Right atrium auricular region (tissue), 2 donors: ENCODE results near the gene SOWAHC. TPM values are rescaled to one million over a fixed set of nuclear protein-coding genes. Genes with fewer than 3 reads are reported as not detected.

Source experiments
- DNase-seq: peaks from one replicate; pipeline ENCODE4 v3.0.0-alpha.2; 2019; ENCODE audit warnings: low spot score
- H3K27ac ChIP-seq, 2 donors: fragments of 200-600 bp; sonication (generic); 1 replicate in 1 of 2; 2 replicates in 1 of 2; pipeline ENCODE4 v1.5.1; 2016 to 2019
- H3K27me3 ChIP-seq, 2 donors: fragments of 200-600 bp; sonication (generic); one replicate each; pipeline versions ENCODE4 v1.5.1 to v1.6.0; 2017 to 2019
- H3K36me3 ChIP-seq: fragments of 200-600 bp; sonication (generic); one replicate; pipeline ENCODE4 v1.5.1; 2016
- H3K4me1 ChIP-seq, 2 donors: fragments of 200-600 bp; sonication (generic); one replicate each; pipeline versions ENCODE4 v1.5.1 to v1.6.0; 2017 to 2019
- H3K4me3 ChIP-seq, 2 donors: fragments of 200-600 bp; sonication (generic); 1 replicate in 1 of 2; 2 replicates in 1 of 2; pipeline ENCODE4 v1.5.1; 2017 to 2019; ENCODE audit warnings: mild to moderate bottlenecking in 1 of 2, moderate library complexity in 1 of 2
- H3K9me3 ChIP-seq, 2 donors: fragments of 200-600 bp; sonication (generic); one replicate each; pipeline ENCODE4 v1.5.1; 2019
- total RNA-seq, 2 donors: library from RNA; depleted of rRNA; stranded (reverse); fragments of >200 nt; gene quantifications; one replicate each; pipeline ENCODE4 v1.1.0, GENCODE V29; 2016
- TF ChIP-seq, protein P1 (sequence below), 2 donors: fragments of 200-600 bp; sonication (generic); IDR thresholded peaks; one replicate each; pipeline ENCODE4 v1.5.1; 2019; ENCODE audit warnings: antibody characterized with exemption in 2 of 2

The SOWAHC gene
- total RNA-seq, 2 donors from 2014 or later, result 3.0 to 5.3 TPM

DNA sequence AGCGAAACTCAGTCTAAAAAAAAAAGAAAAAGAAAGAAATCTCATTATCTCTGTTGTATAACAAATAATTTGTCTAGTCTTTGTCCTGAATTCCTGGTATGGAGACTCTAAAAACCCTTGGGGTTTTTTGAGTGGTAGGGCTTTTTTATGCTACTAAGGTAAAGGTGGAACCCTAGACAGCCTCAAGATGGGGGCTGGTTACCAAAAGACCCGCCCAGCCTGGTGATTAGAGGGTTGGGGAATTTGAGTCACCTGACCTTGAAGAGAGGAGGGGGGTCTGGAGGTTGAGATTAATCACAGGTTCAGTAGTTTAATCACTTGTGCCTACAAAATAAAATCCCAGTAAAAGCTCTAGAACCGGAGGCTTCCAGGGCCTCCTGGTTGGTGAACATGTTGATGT is 17.6 kb downstream of the SOWAHC start:
- Histone ChIP-seq H3K9me3 (no peaks in the 10 kb centered on the region), H3K27me3 (no peaks in the 10 kb centered on the region), H3K27ac (no peak overlapping the region), H3K4me1 (no peaks in the 10 kb centered on the region), H3K36me3 (no peaks in the 10 kb centered on the region), H3K4me3 (no peak overlapping the region)
- DNase-seq, result no peak
- TF ChIP-seq, protein P1, sequence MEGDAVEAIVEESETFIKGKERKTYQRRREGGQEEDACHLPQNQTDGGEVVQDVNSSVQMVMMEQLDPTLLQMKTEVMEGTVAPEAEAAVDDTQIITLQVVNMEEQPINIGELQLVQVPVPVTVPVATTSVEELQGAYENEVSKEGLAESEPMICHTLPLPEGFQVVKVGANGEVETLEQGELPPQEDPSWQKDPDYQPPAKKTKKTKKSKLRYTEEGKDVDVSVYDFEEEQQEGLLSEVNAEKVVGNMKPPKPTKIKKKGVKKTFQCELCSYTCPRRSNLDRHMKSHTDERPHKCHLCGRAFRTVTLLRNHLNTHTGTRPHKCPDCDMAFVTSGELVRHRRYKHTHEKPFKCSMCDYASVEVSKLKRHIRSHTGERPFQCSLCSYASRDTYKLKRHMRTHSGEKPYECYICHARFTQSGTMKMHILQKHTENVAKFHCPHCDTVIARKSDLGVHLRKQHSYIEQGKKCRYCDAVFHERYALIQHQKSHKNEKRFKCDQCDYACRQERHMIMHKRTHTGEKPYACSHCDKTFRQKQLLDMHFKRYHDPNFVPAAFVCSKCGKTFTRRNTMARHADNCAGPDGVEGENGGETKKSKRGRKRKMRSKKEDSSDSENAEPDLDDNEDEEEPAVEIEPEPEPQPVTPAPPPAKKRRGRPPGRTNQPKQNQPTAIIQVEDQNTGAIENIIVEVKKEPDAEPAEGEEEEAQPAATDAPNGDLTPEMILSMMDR (IDR thresholded peaks at IDR 0.05), result no peak

DNA sequence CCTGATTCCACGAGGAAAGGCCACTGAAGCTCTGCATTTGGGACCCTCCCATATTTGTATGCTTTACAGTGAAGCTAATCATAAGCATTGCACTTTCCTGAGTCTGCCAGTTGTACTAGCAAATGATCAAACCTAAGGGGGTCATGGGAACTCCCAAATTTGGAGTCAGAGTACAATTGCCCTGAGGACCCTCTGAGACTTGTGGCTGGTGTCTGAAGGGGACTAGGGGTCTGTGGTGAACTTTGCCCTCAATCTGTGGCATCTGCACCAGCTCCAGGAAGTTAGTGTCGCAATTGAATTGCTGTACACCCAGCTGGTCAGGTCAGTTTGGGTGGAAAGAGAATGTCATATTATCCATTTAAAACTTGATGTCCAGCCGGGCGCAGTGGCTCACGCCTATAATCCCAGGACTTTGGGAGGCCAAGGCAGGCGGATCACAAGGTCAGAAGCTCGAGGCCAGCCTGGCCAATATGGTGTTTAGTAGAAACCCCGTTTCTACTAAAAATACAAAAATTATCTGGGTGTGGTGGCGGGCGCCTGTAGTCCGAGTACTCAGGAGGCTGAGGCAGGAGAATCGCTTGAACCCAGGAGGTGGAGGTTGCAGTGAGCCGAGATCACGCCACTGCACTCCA is 18.1 kb downstream of the SOWAHC start:
- TF ChIP-seq, protein P1 (IDR thresholded peaks at IDR 0.05), result no peak
- no peak overlapping the region for H3K4me3 ChIP-seq
- H3K27me3 ChIP-seq, result no peaks in the 10 kb centered on the region
- no peak overlapping the region for H3K27ac ChIP-seq
- no peaks in the 10 kb centered on the region for H3K4me1 ChIP-seq
- DNase-seq, result no peak
- H3K9me3 ChIP-seq, result no peaks in the 10 kb centered on the region
- no peaks in the 10 kb centered on the region for H3K36me3 ChIP-seq

DNA sequence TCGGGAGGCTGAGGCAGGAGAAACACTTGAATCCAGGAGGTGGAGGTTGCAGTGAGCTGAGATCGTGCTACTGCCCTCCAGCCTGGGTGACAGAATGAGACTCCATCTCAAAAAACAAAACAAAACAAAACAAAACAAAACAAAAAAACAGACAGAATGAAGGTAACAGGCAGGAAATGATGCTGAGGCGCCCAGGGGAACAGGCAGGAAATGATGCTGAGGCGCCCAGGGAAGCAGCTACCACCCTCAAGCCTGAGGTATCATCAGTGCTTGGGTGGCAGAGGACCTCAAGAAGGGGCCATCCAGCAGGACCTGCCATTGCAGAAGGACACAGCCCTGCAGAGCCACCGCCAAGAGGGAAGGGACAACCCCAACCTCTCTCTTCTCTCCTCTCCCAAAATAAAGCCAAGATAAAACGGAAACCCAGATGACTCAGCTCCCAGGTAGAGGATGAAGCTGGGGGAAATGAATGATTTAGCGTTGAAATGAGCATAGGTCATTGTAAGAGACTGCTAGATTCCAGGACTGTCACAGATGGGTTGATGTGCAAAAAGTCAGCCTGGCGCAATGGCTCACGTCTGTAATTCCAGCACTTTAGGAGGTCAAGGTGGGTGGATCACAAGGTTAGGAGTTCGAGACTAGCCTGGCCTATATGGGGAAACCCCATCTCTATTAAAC is 19.3 kb downstream of the SOWAHC start:
- TF ChIP-seq, protein P1 (IDR thresholded peaks at IDR 0.05), result no peak
- no peak for DNase-seq
- H3K9me3 ChIP-seq, result no peaks in the 10 kb centered on the region
- no peak overlapping the region for H3K4me3 ChIP-seq
- H3K27me3 ChIP-seq, result no peaks in the 10 kb centered on the region
- no peaks in the 10 kb centered on the region for H3K4me1 ChIP-seq
- no peak overlapping the region for H3K27ac ChIP-seq
- H3K36me3 ChIP-seq, result no peaks in the 10 kb centered on the region

DNA sequence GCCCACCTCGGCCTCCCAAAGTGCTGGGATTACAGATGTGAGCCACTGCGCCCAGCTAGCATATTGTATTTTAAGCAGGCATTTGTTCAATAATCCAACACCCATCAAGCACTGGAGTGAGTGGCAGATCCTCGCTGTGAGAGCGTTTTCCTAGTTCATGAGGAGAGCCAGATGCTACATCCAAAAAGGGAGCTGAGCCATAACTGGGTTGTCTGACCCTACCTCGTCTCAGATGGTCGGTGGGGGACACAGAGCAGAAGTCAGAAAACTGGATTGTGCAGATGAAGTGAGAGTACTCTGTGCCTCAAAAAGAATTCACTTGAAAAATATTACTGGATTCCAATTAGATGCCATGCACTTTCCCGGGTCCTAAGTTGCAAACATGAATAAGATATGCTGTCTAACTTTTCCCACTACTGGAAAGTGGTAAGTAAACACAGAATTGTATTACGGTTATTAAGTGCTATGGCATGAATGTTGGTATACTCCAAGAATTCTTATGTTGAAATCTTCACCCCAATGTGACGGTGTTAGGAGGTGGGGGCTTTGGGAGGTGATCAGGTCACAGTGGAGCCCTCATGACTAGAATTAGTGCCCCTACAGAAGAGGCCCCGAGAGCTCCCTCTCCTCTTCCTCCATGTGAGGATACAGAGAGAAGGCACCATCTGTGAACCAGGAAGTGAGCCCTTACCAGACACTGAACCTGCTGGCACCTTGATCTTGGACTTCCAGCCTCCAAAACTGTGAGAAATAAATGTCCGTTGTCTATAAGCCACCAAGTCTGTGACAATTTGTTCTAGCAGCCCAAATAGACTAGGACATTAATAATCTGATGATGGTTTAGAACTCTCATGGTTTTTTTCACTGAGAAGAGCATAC is 21.5 kb downstream of the SOWAHC start:
- Histone ChIP-seq H3K36me3 (no peaks in the 10 kb centered on the region), H3K4me1 (no peaks in the 10 kb centered on the region), H3K9me3 (no peaks in the 10 kb centered on the region), H3K27me3 (no peaks in the 10 kb centered on the region), H3K4me3 (no peak overlapping the region), H3K27ac (no peak overlapping the region)
- DNase-seq, result no peak
- TF ChIP-seq, protein P1 (IDR thresholded peaks at IDR 0.05), result no peak

DNA sequence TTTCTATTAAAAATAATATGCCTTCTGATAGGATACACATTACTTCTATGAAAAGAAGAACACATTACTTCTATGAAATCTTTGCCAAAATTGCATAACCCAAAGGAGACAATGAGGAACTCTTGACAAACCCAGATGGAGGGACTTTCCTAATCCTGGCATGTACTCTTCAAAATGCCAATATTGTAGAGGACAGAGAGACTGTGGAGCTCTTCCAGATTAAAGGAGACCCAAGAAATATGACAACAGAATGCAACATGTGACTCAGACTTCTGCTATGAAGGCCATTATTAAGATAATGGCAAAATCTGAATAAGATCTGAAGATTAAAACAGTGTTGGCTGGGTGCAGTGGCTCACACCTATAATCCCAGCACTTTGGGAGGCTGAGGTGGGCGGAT is 22.2 kb downstream of the SOWAHC start:
- H3K4me1 ChIP-seq, result no peaks in the 10 kb centered on the region
- no peaks in the 10 kb centered on the region for H3K27me3 ChIP-seq
- no peaks in the 10 kb centered on the region for H3K9me3 ChIP-seq
- TF ChIP-seq, protein P1 (IDR thresholded peaks at IDR 0.05), result no peak
- no peak for DNase-seq
- H3K4me3 ChIP-seq, result no peak overlapping the region
- H3K27ac ChIP-seq, result no peak overlapping the region
- no peaks in the 10 kb centered on the region for H3K36me3 ChIP-seq
